KMS-11 (cell line): ENCODE results near the gene SH3GLB2.
A peak's percentile ranks its signal among the peaks of the same experiment; 100 is the strongest.

Source experiments
- H2AFZ ChIP-seq: fragments of 200-600 bp; sonication (generic); 2 replicates; pipeline ENCODE4 v1.6.1; 2016; ENCODE audit warnings: antibody characterized with exemption, mixed run types, low read depth
- H3K27ac ChIP-seq: fragments of 200-600 bp; sonication (generic); 2 replicates; pipeline ENCODE4 v1.6.1; 2016; ENCODE audit warnings: mild to moderate bottlenecking, mixed run types
- H3K27me3 ChIP-seq: fragments of 200-600 bp; sonication (generic); 2 replicates; pipeline ENCODE4 v1.6.1; 2017; ENCODE audit warnings: mild to moderate bottlenecking, low read depth, mixed run types, moderate library complexity; ENCODE audit not compliant: insufficient read depth
- H3K36me3 ChIP-seq: fragments of 200-600 bp; sonication (generic); 2 replicates; pipeline ENCODE4 v1.6.1; 2017; ENCODE audit warnings: mild to moderate bottlenecking, mixed run types; ENCODE audit not compliant: insufficient read depth
- H3K4me1 ChIP-seq: fragments of 200-600 bp; sonication (generic); 2 replicates; pipeline ENCODE4 v1.6.1; 2016; ENCODE audit warnings: mild to moderate bottlenecking, low read depth, mixed run types; ENCODE audit not compliant: poor library complexity, severe bottlenecking
- H3K4me2 ChIP-seq: fragments of 200-600 bp; sonication (generic); 2 replicates; pipeline ENCODE4 v1.7.0; 2016; ENCODE audit warnings: mild to moderate bottlenecking, mixed run types
- H3K4me3 ChIP-seq: fragments of 200-600 bp; sonication (generic); IDR thresholded peaks from 2 replicates; pipeline ENCODE4 v1.6.1; 2017; ENCODE audit warnings: low read depth, low read length, mixed read lengths; ENCODE audit not compliant: insufficient read depth
- H3K79me2 ChIP-seq: fragments of 200-600 bp; sonication (generic); 2 replicates; pipeline ENCODE4 v1.6.1; 2016; ENCODE audit warnings: low read depth, mixed run types; ENCODE audit not compliant: insufficient read depth
- H3K9ac ChIP-seq: fragments of 200-600 bp; sonication (generic); 2 replicates; pipeline ENCODE4 v1.6.1; 2016; ENCODE audit warnings: mild to moderate bottlenecking, mixed run types
- H4K20me1 ChIP-seq: fragments of 200-600 bp; sonication (generic); 2 replicates; pipeline ENCODE4 v1.6.1; 2016; ENCODE audit warnings: mild to moderate bottlenecking, mixed run types; ENCODE audit not compliant: insufficient read depth
- CTCF ChIP-seq: fragments of 200-600 bp; sonication (generic); conservative IDR thresholded peaks from 2 replicates; pipeline ENCODE4 v1.6.1; 2017; ENCODE audit warnings: low read depth, mild to moderate bottlenecking, antibody characterized with exemption, low read length, moderate library complexity, mixed read lengths

SH3GLB2 gene

DNA sequence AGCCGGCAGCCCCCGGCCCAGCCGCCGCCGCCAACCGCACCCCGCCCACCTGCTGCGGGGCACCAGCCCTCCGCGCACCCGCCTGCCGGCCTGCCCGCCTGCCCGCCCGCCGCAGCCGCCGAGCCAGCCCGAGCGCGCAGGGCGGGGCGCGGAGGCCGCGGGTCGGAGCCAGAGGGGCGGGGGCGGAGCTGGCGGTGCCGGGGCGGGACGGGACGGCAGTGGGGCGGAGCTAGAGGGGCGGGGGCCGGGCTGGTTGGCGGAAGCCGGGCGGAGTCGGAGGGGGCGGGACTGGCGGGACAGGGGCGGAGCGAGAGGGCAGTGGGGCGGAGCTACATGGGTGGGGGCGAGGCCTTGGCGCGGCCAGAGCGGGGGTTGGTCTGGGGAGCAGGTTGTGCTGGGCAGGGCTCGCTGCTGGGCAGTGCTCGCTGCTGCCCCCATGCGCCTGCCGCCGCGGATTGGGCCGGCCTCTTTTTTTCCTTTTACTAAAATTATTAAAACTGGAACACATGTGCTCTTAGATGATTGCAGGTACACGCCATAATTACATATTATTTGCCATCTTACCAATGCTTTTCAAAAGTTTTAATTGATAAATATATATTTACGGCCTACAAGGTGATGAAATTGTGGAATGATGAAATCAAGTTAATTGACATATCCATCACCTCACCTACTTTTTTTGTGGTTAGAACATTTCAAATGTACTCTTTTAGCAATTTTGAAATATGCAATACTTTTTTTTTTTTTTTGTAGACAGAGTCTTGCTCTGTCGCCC lies at the start of gene SH3GLB2:
Gene SH3GLB2, minus strand, starts transcription at position 140 of the 775 bp plus-strand sequence. CDS start 177 bp downstream, outside the sequence.
- peak within 1 kb of the TSS; percentile 98 for H3K4me2 ChIP-seq
- H3K36me3 ChIP-seq: no peaks in the 10 kb centered on the region
- H3K4me1 ChIP-seq: peaks cover 40% of the 10 kb centered on the region
- H3K27ac ChIP-seq: peak within 1 kb of the TSS; percentile 46
- H4K20me1 ChIP-seq: no peaks in the 10 kb centered on the region
- peak within 1 kb of the TSS; percentile 58; the same call in 1 of the 2 replicates for H3K9ac ChIP-seq
- H2AFZ ChIP-seq: peak within 1 kb of the TSS; percentile 22
- no peaks in the 10 kb centered on the region for H3K27me3 ChIP-seq
- peaks cover 40% of the 10 kb centered on the region for H3K79me2 ChIP-seq
- peak; percentile 78 for TF ChIP-seq CTCF
- H3K4me3 ChIP-seq: no peak within 1 kb of the TSS

DNA sequence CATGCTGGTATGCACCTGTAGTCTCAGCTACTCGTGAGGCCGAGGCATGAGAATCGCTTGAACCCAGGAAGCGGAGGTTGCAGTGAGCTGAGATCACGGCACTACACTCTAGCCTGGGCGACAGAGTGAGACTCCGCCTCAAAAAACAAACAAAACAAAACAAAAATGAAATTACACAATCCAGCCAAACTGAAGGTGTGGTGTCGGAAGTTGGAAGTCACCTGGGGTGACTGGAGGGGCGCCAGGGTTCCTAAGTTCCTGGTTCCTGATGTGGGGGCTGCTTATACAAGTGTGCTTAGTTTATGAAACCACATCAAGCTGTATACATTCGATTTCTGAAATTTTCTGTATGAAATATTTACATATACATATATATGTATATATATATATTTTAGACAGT lies 49.1 kb upstream of the SH3GLB2 start:
- H2AFZ ChIP-seq: no peak overlapping the region
- H3K4me3 ChIP-seq: no peak overlapping the region
- TF ChIP-seq CTCF: no peak
- no peak overlapping the region for H3K4me2 ChIP-seq
- H3K36me3 ChIP-seq: no peaks in the 10 kb centered on the region
- peaks cover 8% of the 10 kb centered on the region for H3K79me2 ChIP-seq
- no peaks in the 10 kb centered on the region for H4K20me1 ChIP-seq
- no peaks in the 10 kb centered on the region for H3K27me3 ChIP-seq
- H3K27ac ChIP-seq: no peak overlapping the region
- H3K9ac ChIP-seq: no peak overlapping the region
- peaks cover 4% of the 10 kb centered on the region for H3K4me1 ChIP-seq

DNA sequence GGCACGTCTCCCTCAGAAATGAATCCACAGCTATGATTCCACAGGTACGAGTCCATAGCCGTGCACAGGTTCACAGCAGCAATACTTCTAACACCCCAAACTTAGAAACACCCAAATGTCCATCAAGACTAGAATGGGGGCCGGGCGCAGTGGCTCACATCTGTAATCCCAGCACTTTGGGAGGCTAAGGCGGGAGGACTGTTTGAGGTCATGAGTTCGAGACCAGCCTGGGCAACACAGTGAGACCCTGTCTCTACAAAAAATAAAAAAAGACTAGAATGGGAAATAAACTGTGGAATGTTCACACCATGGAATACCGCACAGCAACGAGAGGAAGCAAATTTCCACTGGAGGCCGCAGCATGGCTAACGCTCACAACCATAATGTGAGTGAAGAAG lies 48.5 kb upstream of the SH3GLB2 start:
- Histone ChIP-seq H3K4me2 (no peak overlapping the region), H2AFZ (no peak overlapping the region), H3K9ac (no peak overlapping the region), H3K36me3 (no peaks in the 10 kb centered on the region), H3K27ac (no peak overlapping the region), H4K20me1 (no peaks in the 10 kb centered on the region), H3K4me1 (no peaks in the 10 kb centered on the region), H3K27me3 (no peaks in the 10 kb centered on the region), H3K79me2 (peaks cover 2% of the 10 kb centered on the region; the same call in 1 of the 2 replicates), H3K4me3 (no peak overlapping the region)
- TF ChIP-seq CTCF: no peak

GRCh38 chr9:129075996-129076639 lies 48.0 kb upstream of the SH3GLB2 start:
- Histone ChIP-seq H3K4me3 (no peak overlapping the region), H3K79me2 (no peaks in the 10 kb centered on the region), H3K4me2 (no peak overlapping the region), H3K9ac (no peak overlapping the region), H3K36me3 (no peaks in the 10 kb centered on the region), H3K27ac (no peak overlapping the region), H4K20me1 (no peaks in the 10 kb centered on the region), H3K27me3 (no peaks in the 10 kb centered on the region), H3K4me1 (no peaks in the 10 kb centered on the region), H2AFZ (no peak overlapping the region)
- no peak for TF ChIP-seq CTCF
